ENCODE data around the gene DISP3. TPM values are rescaled to one million over a fixed set of nuclear protein-coding genes. Genes with fewer than 3 reads are reported as not detected.

Gene DISP3
- total RNA-seq, 1 donor from 2014 or later: 179 TPM

GRCh38 chr1:11468878-11469277, 10.1 kb upstream of the DISP3 start:
- Mint-ChIP-seq H3K4me3 (ENCODE audit: unreplicated experiment) (no peak overlapping the region), H3K27me3 (ENCODE audit: unreplicated experiment) (peaks cover 11% of the 10 kb centered on the region), H3K36me3 (ENCODE audit: unreplicated experiment) (no peaks in the 10 kb centered on the region), H3K27ac (ENCODE audit: unreplicated experiment) (no peak overlapping the region), H3K9me3 (ENCODE audit: unreplicated experiment) (peaks cover 2% of the 10 kb centered on the region), H3K4me1 (ENCODE audit: low read depth, unreplicated experiment) (peaks cover 11% of the 10 kb centered on the region)
- TF ChIP-seq CTCF (IDR thresholded peaks at IDR 0.05; ENCODE audit: partially characterized antibody, unreplicated experiment): no peak
- DNase-seq: no peak

- Mint-ChIP-seq H3K4me3 (ENCODE audit: unreplicated experiment) (no peak overlapping the region), H3K36me3 (ENCODE audit: unreplicated experiment) (no peaks in the 10 kb centered on the region), H3K27ac (ENCODE audit: unreplicated experiment) (no peak overlapping the region), H3K27me3 (ENCODE audit: unreplicated experiment) (peaks cover 7% of the 10 kb centered on the region), H3K4me1 (ENCODE audit: low read depth, unreplicated experiment) (peaks cover 30% of the 10 kb centered on the region), H3K9me3 (ENCODE audit: unreplicated experiment) (no peaks in the 10 kb centered on the region)
- DNase-seq: no peak
- no peak for TF ChIP-seq CTCF (IDR thresholded peaks at IDR 0.05; ENCODE audit: partially characterized antibody, unreplicated experiment)
Observed at GRCh38 chr1:11470912-11471311, 8.0 kb upstream of the DISP3 start.

GRCh38 chr1:11471473-11471872, 7.5 kb upstream of the DISP3 start:
- DNase-seq: no peak
- Mint-ChIP-seq H3K4me3 (ENCODE audit: unreplicated experiment) (no peak overlapping the region), H3K27me3 (ENCODE audit: unreplicated experiment) (peaks cover 6% of the 10 kb centered on the region), H3K27ac (ENCODE audit: unreplicated experiment) (no peak overlapping the region), H3K9me3 (ENCODE audit: unreplicated experiment) (no peaks in the 10 kb centered on the region), H3K4me1 (ENCODE audit: low read depth, unreplicated experiment) (peaks cover 34% of the 10 kb centered on the region), H3K36me3 (ENCODE audit: unreplicated experiment) (no peaks in the 10 kb centered on the region)
- TF ChIP-seq CTCF (IDR thresholded peaks at IDR 0.05; ENCODE audit: partially characterized antibody, unreplicated experiment): no peak

GRCh38 chr1:11472284-11472683, 6.7 kb upstream of the DISP3 start:
- no peak for TF ChIP-seq CTCF (IDR thresholded peaks at IDR 0.05; ENCODE audit: partially characterized antibody, unreplicated experiment)
- Mint-ChIP-seq H3K4me1 (ENCODE audit: low read depth, unreplicated experiment) (peaks cover 37% of the 10 kb centered on the region), H3K9me3 (ENCODE audit: unreplicated experiment) (no peaks in the 10 kb centered on the region), H3K27ac (ENCODE audit: unreplicated experiment) (no peak overlapping the region), H3K27me3 (ENCODE audit: unreplicated experiment) (peaks cover 6% of the 10 kb centered on the region), H3K36me3 (ENCODE audit: unreplicated experiment) (no peaks in the 10 kb centered on the region), H3K4me3 (ENCODE audit: unreplicated experiment) (no peak overlapping the region)
- no peak for DNase-seq

GRCh38 chr1:11472741-11473140, 6.2 kb upstream of the DISP3 start:
- peaks cover 7% of the 10 kb centered on the region for H3K27me3 Mint-ChIP-seq (ENCODE audit: unreplicated experiment)
- H3K36me3 Mint-ChIP-seq (ENCODE audit: unreplicated experiment): no peaks in the 10 kb centered on the region
- DNase-seq: no peak
- TF ChIP-seq CTCF (IDR thresholded peaks at IDR 0.05; ENCODE audit: partially characterized antibody, unreplicated experiment): no peak
- peaks cover 3% of the 10 kb centered on the region for H3K9me3 Mint-ChIP-seq (ENCODE audit: unreplicated experiment)
- H3K27ac Mint-ChIP-seq (ENCODE audit: unreplicated experiment): no peak overlapping the region
- peaks cover 39% of the 10 kb centered on the region for H3K4me1 Mint-ChIP-seq (ENCODE audit: low read depth, unreplicated experiment)
- no peak overlapping the region for H3K4me3 Mint-ChIP-seq (ENCODE audit: unreplicated experiment)
